Measurements from ENCODE around the gene CARD10. TPM values are rescaled to one million over a fixed set of nuclear protein-coding genes. Genes with fewer than 3 reads are reported as not detected.
"Not testable (repeated sequence)": the region's sequence is repeated elsewhere in the genome, so short reads cannot be mapped to it uniquely, and the experiment has no call there.

Gene CARD10
- total RNA-seq, 1 donor from 2014 or later = 0.11 TPM

DNA sequence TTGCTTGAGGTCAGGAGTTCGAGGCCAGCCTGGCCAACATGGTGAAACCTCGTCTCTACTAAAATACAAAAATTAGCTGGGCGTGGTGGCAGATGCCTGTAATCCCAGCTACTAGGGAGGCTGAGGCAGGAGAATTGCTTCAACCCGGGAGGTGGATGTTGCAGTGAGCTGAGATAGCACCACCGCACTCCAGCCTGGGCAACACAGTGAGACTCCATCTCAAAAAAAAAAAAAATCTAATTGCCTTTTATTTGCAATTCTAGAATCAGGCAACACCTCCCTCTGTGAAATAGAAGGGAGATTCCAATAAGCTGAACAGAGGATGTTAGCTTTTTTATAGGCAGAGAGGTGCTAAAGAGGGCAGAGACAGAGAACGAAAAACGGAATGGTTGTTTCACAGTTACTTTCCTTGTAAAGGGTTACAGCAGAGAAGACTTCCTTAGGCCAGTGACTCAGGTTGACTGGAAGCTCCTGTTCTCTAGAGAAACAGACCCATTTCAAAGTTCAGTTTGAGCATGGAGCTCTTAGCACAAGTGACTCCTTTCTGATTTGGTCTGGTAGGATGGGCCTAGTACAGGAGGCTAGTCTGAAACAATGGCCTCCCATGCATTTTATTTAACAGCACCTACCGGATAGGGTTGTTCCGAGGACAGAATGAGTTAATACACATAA lies 8.0 kb upstream of the CARD10 start:
- intact Hi-C loops (cut with micrococcal nuclease) = not testable (repeated sequence)

DNA sequence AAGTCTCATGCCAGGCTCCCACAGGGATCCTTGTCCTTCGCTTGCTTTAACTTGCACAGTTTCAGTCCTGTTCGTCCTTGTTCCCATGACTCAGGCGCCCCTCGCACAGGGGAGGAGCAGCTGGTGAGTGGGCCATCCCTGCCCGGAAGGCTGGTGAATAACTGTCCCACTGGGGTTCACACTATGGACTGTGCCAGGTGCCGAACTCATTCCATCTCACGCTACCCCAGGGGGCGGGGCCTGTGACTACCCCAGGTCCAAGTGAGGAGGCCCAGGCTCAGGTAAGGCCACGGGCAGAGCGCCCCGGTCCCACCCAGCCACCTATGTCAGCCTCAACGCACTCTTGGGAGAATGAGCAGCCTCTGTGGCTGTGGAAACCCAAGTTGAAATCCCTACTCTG lies 7.2 kb upstream of the CARD10 start:
- intact Hi-C loops (cut with micrococcal nuclease) = no loop called here

DNA sequence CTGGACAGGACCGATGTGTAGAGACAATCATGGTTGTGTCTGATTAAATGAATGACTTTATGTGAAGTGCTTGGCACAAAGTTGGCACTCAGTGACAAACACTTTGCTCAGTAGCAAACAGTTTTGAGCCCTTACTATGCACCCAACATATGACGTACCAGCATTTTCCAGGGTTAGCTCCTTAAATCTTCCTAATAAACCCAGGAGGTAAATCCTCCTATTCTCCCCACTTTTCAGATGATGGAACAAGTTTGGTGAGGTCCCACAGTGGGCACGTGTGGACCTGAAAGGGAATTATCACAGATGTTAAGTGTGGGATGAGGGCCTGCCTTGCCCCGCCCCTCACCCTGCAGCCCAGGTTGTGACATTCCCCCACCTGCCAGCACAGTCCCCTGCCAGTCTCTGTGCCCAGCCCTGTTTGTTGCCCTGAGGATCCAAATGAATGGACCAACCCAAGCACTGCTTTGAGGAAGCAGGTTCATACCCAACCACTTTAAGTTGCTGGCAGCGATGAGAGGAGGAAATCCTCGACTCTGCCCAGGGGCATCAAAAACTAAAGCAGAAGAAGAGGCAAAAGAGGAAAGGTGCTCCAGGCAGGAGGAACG lies 6.6 kb upstream of the CARD10 start:
- intact Hi-C loops (cut with micrococcal nuclease) = no loop called here

DNA sequence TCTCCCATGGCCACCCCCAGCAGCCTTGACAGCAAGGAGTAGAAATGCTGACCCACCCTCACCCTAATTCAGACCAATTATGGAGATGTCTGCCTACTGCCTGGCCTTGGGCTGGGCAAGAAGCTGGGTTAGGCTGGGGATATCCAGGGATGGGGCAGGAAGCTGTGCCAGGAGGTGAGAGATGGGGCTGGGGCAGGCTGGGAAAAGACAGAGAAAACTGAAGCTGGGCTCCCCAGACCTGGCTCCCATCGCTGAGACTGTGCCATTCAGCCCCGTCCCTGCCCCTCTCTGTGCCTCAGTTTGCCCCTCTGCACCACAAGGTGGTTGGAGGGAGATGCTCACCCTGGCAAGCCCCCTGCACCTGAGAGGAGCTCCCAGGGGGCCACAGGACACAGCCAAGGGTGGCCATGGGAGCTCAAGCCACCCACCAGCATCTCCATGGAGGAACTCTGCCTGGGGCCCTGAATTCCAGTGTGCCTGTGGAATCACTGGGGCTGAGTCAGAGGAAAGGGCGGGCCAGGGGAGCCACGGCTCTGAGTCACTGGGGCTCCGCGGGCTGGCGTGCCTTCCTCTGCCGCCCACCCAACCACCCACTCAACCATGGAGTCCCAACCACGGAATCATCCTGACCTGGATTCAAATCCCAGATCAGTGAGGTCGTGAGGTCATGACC lies 6.0 kb upstream of the CARD10 start:
- intact Hi-C loops (cut with micrococcal nuclease) = no loop called here

DNA sequence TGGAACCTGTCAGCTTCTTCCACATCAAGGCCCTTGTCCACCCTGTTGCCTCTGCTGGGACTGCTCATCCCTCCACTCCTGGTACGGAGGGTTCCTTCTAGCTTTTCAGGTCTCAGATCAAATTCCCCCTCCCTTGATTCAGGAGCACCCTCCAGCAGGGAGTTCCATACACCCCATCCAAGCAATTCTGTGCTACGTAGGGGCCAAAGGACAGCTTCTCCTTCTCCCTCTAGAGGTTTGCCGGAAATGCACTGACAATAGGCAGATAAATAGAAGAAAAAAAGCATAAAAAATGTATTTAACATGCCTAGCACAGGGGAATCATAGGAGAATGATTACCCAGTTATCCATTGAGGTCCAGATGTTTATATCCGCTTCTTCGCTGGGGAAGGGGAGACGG lies 3.3 kb upstream of the CARD10 start:
- intact Hi-C loops (cut with micrococcal nuclease) = no loop called here

DNA sequence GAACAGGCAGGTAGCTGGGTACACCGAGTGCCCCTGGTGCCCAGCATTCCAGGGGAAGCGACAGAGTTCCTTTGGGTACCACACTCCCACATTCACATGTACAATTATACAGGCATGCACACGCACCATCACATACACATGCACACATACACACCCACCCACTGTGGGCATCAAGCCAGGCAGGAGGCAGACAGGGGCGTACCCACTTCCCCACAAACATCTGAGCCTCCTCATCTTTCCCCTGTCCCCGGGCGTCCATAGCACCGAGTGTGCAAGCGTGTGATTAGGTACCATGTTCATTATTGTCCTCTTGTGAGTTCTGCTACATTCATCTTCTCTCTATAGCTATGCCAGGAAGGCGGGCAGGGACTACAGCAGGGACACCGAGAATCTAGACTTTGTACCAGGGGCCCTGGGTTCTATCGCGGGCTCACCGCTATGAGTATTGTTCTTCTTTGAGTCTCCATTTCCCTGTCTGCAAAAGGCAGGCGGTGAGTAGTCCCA lies 2.1 kb upstream of the CARD10 start:
- intact Hi-C loops (cut with micrococcal nuclease) = no loop called here

DNA sequence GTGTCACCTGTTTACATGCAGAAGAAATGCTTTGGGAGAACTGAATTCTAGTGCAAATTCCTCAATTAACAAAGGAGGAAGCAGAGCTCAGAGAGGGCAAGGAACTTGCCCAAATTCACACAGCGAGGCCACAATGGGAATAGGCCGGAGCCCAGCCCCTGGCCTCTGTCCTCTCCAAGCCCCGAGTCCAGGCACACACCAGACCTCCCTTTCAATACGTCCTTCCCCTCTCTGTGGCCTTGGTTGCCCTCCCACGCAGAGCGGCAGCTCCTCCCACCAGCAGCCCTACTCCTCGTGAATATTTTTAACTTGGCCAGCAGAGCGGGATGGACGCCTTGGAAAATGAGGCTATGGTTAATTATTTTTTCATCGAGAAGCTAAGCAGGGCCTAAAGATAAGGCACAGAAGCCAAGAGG lies 1.6 kb upstream of the CARD10 start:
- intact Hi-C loops (cut with micrococcal nuclease) = no loop called here

DNA sequence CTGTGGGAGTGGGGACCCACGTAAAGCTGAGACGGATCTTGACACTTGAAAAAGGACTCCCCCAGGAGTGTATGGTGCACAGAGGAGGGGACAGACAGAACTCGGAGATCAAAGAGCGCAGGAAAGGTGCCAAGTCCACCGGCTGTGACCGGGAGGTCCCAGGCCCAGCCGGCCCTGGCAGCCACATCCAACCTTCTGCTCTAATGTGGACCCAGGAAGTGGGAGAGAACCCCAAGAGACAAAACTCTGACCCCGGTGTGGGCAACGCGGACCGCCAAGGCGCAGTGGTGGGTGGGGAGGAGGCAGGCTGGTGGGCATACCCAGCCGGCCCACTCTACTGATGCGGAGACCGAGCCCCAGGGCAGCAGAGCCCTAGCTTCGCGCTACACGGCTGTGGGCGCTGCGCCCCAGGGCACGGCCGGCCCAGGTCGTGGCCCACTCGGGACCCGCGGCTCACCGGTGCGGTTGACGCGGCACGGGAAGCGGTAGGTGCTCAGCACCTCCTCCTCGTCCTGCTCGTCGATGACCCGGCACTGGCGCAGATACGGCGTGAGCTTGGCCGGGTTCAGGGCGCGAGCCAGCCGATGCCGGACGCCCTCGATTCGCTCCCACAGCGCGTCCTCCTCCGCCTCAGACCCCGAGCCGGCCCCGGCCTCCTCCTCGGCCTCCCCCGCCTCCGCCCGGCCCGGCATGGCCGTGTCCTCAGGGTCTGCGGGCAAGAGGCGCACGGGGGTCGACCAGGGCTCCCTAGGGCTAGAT lies 527 bp downstream of the CARD10 start:
- intact Hi-C loops (cut with micrococcal nuclease) = no loop called here

DNA sequence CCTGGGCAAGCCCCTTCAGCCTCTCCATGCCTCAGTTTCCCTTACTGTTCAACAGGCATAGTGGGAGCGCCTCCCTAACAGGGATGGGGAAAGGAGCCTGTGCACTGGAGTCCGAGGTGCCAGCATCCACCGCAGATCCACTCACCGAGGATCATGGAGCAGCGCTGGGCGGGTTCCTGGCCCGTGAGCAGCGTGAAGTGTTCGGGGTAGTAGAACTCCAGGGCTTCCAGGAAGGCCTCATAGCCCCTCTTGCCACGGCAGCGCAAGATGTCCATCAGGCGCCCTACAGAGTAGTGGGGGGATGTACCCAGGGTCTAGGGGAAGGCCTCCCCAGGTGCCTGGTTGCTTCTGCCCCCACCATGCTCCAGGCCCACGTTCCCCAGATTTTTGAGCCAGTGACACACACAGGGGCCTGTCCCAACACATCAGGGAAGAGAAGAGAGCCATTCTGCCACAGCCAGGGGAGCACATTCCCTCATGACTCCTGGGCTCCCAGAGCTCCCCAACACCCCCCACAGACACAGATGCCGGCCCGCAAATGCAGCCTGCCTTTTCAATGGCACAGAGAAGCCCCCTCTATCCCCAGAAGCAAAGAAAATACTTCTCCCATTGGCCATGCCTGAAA lies 1.3 kb downstream of the CARD10 start:
- intact Hi-C loops (cut with micrococcal nuclease) = no loop called here

DNA sequence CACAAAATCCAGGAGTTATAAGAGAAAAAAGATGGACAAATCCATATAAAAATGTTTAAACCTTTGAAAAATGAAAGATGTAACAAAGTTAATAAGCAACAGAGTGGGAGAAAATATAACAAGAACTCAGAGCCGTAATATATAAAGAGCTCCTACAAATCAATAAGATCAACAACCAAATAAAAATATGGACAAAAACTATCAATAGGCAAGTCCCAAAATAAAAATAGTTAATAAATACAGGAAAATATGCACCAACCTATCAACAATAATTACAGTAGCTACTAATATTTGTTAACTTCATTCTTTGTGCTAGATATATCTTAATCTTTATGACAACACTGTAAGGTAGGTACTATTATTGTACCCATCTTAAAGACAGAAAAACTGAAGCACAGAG lies 2.8 kb downstream of the CARD10 start:
- intact Hi-C loops (cut with micrococcal nuclease) = no loop called here

DNA sequence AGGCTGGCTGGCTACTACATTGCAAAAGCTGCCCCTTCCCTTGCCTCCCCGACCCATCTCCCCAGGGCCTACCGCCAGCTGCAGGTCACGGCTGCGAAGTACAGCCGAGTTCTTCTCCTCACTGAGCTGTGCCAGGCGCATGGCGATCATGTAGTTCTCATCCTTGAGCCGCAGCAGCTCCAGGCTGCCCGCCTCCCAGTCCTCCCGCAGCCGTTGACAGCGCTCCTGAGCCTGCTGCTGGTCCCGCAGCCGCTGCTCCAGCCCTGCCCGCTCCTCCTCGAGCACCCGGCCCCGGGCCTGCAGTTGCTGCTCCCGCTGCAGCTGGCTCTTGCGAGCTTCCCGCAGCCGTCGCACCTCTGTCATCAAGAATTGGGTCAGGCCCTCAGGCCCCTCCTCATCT lies 3.3 kb downstream of the CARD10 start:
- intact Hi-C loops (cut with micrococcal nuclease) = no loop called here

DNA sequence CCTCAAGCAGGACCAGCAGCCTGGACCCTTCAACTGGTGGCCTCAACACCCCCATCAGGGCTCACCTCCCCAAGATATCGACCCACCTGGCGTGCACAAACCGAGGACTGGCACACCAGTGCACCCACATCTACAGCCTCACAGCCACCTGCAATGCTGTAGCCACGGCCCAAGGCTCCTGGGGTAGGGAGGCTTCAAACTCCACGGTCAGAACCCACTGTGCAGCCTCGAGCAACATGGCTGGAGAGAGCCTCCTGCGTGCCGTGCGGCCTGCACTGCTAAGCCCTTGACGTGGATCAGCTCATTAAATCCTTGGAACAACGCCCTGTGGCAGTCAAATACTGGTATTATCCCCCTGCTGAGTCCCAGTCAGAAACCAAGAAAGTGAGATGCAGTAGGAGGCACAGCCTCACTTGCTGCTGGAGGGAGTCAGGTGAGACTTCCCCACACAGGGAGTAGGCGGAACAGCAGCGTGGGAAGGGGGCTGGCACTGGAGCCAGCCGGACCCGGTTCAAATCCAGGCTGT lies 4.6 kb downstream of the CARD10 start:
- intact Hi-C loops (cut with micrococcal nuclease) = no loop called here

DNA sequence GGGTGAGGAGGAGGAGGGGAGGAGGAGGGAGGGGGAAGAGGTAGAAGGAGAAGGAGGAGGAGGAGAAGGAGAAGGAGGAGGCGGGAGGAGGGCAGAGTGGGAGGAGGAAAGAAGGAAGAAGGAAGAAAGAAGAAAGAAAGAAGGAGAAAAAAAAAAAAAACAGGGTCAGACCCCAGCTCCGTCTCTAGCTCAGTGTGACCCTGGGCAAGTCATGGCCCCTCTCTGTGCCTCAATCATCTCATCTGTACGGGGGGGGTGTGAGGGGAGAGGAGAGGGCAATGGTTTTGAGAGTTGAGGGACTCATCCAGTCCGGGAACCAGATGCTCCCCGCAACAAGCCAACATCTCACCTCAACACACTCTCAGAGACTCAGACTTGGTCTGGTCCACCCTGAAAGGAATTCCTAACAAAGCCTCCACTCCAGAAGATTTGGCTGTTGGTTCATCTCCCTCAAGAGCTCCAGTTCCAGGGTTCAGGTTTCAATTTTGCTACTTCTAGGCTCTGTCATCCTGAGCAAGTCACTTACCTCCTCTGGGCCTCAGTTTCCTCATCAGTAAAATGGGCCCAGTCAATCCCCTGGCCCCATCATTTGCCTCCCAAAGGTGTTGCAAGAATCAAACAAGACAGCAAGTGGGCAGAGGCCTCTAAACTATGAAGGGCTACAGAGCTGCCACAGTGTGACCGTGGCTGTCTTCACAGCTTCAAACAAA lies 7.7 kb downstream of the CARD10 start:
- intact Hi-C loops (cut with micrococcal nuclease) = no loop called here

DNA sequence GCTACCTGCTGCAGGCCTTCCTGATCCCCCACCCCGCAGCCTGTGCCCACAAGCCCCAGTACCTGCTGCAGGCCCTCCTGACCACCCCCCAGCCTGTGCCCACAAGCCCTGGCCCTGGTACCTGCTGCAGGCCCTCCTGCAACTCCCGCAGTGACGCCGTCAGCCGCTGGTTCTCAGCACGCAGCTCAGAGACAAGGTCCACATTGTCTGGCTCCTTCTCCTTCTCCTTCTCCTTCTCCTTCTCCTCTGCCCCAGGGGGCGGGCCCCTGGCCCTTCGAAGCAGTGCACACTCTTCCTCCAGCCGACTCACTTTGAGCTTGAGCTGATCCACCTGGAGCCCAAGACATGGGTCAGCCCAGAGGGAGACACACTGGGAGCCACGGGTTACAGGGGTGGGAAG lies 9.1 kb downstream of the CARD10 start:
- intact Hi-C loops (cut with micrococcal nuclease) = no loop called here

DNA sequence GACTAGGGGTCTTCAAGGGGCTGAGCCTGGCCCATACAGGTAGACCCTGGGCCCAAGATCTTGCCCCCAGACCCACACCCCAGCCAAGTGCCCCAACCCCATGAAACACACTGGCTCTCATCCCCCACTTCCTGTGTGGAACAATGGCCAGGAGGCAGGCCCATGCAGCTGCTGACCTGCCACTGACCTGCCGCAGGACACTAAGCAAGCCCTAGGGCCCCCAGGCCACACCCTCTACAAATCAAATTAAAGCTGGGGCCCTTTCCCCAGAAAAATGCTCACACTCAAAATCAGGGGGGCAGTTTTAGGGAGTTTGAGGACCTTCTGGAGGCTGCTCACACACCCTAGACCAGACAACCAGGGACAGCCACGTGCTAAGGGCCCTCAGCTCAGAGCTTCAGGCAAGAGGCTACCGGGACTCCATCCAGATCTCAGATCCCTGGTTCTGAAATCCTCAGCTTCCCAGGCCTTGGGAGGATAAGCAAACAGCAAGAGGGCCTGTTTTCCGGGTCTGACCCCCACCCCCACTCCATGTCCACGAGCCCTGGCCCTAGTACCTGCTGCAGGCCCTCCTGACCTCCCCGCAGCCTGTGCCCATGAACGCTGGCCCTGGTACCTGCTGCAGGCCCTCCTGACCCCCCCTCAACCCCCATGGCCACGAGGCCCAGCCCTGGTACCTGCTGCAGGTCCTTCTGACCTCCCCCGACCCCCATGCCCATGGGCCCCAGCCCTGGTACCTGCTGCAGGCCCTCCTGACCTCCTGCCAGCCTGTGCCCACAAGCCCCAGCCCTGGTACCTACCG lies 10.0 kb downstream of the CARD10 start:
- intact Hi-C loops (cut with micrococcal nuclease) = no loop called here

DNA sequence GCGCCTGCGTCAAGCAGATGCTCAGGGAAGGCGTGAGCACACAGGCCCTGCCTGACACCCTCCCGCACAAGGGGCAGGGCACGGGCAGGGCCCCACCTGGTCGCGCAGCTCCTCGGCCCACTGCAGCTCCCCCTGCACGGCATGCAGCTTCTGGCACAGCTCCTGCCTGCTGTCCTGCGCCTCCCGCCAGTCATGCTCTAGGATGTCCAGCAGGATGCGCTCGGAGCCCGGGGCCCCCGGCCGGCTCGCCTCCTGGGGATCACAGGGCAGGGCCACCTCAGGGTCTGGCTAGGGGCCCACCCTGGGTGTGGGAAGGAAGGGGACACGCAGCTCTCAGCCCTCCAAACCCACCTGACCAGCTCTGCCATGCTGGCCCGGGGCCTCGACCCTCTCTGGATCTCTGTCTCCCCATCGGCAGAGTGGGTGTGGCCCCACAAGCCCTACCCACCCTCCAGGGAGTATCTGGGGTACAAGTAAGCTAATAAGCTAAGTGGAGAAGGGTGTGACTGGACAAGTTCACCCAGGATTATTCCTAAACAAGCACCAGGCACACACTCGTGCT lies 10.7 kb downstream of the CARD10 start:
- intact Hi-C loops (cut with micrococcal nuclease) = no loop called here

DNA sequence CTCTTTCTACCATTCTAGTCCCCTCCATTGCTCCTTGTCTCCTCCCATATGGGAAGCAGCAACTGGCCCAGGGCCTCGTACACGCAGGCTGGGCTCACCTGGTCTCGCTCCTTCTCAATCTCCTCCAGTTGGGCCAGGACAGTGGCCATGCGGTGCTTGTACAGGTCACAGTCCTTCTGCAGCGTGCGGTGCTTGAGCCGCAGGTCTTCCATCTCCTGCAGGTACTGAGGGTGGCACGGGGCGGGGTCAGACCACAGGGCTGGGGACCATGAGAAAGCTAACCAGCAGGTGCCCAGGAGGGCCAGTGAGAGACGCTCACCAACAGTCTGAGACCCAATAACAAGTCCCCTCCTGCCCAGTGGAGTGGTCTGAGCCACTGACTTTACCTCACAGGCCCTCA lies 11.5 kb downstream of the CARD10 start:
- intact Hi-C loops (cut with micrococcal nuclease) = no loop called here

DNA sequence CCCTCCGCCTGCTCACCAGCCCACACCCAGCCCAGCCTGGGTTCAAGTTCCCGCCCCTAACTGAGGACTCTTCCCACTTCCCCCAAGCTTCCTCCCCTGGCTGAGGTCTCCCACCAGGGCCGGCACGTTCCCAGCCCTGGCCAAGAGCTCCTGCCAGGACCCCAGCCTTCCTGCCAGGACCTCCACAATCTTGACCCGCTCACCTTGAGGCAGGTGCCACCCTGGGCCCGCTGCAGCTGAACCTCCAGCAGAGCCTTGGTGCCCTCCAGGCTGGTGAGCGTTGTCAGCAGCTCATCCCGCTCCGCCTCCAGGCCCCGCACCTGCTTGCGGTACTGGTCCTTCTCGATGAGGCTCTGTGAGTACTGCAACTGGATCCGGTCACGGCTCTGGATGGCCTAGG lies 13.2 kb downstream of the CARD10 start:
- intact Hi-C loops (cut with micrococcal nuclease) = no loop called here

DNA sequence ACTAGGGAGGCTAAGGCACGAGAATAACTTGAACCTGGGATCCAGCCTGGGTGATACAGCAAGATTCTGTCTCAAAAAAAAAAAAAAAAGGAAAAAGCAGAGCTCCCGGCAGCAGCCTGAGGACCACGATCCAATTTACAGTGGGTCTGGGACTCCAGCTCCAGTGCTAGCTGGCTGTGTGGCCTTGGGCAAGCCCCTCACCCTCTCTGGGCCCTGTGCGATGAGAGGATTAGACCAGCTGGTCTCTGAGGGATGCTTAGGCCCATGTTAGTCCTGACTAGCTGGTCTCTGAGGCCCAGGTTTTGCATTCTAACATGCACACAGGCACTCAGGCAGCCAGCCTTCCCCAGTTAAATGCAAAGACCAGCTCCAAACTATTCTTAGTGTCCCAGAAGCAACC lies 13.7 kb downstream of the CARD10 start:
- intact Hi-C loops (cut with micrococcal nuclease) = no loop called here
